HepG2 (cell line): Measurements from ENCODE around the gene OR2V2. TPM values are rescaled to one million over a fixed set of nuclear protein-coding genes. Genes with fewer than 3 reads are reported as not detected.

Experiments
- AKAP8 ChIP-seq: sonication (generic); formaldehyde crosslinking; IDR thresholded peaks from 2 replicates; pipeline ENCODE4 v1.5.1; 2020; ENCODE audit warnings: mild to moderate bottlenecking, missing genetic modification reagents
- BHLHE40 ChIP-seq: IDR thresholded peaks from 2 replicates; pipeline ENCODE4 v1.6.1; 2011; ENCODE audit warnings: low read length, improper control_type of control experiment
- ELF3 ChIP-seq: IDR thresholded peaks from 2 replicates; pipeline ENCODE4 v1.6.1; 2016; ENCODE audit warnings: missing genetic modification reagents, missing compliant biosample characterization
- FOXK2 ChIP-seq: fragments of 450-650 bp; IDR thresholded peaks from 2 replicates; pipeline ENCODE4 v1.6.1; 2016
- HMGXB3 ChIP-seq: sonication (generic); formaldehyde crosslinking; IDR thresholded peaks from 2 replicates; pipeline ENCODE4 v1.4.0; 2020; ENCODE audit warnings: missing genetic modification reagents, borderline replicate concordance
- HNRNPH1 ChIP-seq: fragments of 200-400 bp; formaldehyde crosslinking; optimal IDR thresholded peaks from 2 replicates; pipeline ENCODE3; 2017; ENCODE audit warnings: mild to moderate bottlenecking, low read depth, low read length
- NFATC3 ChIP-seq: sonication (generic); formaldehyde crosslinking; IDR thresholded peaks from 2 replicates; pipeline ENCODE4 v1.5.1; 2020; ENCODE audit warnings: mild to moderate bottlenecking, missing genetic modification reagents
- NR2F6 ChIP-seq, 2 experiments: IDR thresholded peaks; 2 replicates each; pipeline ENCODE4 v1.6.1; 2016; ENCODE audit warnings: antibody characterized with exemption in 1 of 2, mild to moderate bottlenecking in 1 of 2
- POLR2G ChIP-seq: fragments of 200-400 bp; formaldehyde crosslinking; IDR thresholded peaks from 2 replicates; pipeline ENCODE4 v1.6.1; 2018; ENCODE audit warnings: mild to moderate bottlenecking, low read depth, low read length, moderate library complexity
- RBFOX2 ChIP-seq: fragments of 200-400 bp; formaldehyde crosslinking; IDR thresholded peaks from 2 replicates; pipeline ENCODE4 v1.6.1; 2017; ENCODE audit warnings: low read depth, mild to moderate bottlenecking, low read length
- RNF219 ChIP-seq: sonication (generic); formaldehyde crosslinking; IDR thresholded peaks from 2 replicates; pipeline ENCODE4 v1.5.0; 2020; ENCODE audit warnings: mild to moderate bottlenecking, missing genetic modification reagents
- ZFP36 ChIP-seq: fragments of 150-350 bp; IDR thresholded peaks from 2 replicates; pipeline ENCODE4 v1.6.1; 2018; ENCODE audit warnings: borderline replicate concordance, low read length, low read depth; ENCODE audit not compliant: partially characterized antibody
- ZIK1 ChIP-seq: sonication (generic); formaldehyde crosslinking; IDR thresholded peaks from 2 replicates; pipeline ENCODE4 v1.5.0; 2020; ENCODE audit warnings: mild to moderate bottlenecking, low read depth, missing genetic modification reagents, borderline replicate concordance
- ZNF205 ChIP-seq: IDR thresholded peaks from 2 replicates; pipeline ENCODE4 v1.6.1; 2018; ENCODE audit warnings: missing biosample characterization, missing genetic modification reagents
- ZNF224 ChIP-seq: sonication (generic); formaldehyde crosslinking; IDR thresholded peaks from 2 replicates; pipeline ENCODE4 v1.5.0; 2020; ENCODE audit warnings: mild to moderate bottlenecking, missing genetic modification reagents
- ZNF335 ChIP-seq: sonication (generic); formaldehyde crosslinking; IDR thresholded peaks from 2 replicates; pipeline ENCODE4 v1.4.0; 2020; ENCODE audit warnings: missing genetic modification reagents
- ZNF44 ChIP-seq: sonication (generic); formaldehyde crosslinking; IDR thresholded peaks from 2 replicates; pipeline ENCODE4 v1.5.1; 2020; ENCODE audit warnings: mild to moderate bottlenecking, missing genetic modification reagents
- ZNF776 ChIP-seq: sonication (generic); formaldehyde crosslinking; IDR thresholded peaks from 2 replicates; pipeline ENCODE4 v1.4.0; 2020; ENCODE audit warnings: mild to moderate bottlenecking, missing genetic modification reagents
- ZZZ3 ChIP-seq: sonication (generic); formaldehyde crosslinking; IDR thresholded peaks from 2 replicates; pipeline ENCODE4 v1.4.0; 2020; ENCODE audit warnings: missing genetic modification reagents, mild to moderate bottlenecking, borderline replicate concordance
- polyA plus RNA-seq, 8 experiments: library from polyadenylated mRNA; depleted of rRNA in 3 of 8; stranded (reverse) in 7 of 8; unstranded in 1 of 8; fragments of >200 nt; fragmentation: Illumina TruSeq in 4 of 8; extraction: Trizol in 4 of 8; gene quantifications; 2 replicates each; pipeline versions ENCODE4 v1.2.1 to v1.2.3, GENCODE V29; 2011 to 2016; ENCODE audit warnings: low read depth in 4 of 8, missing spikeins in 1 of 8, mixed read lengths in 1 of 8; ENCODE audit not compliant: insufficient read depth in 1 of 8
- total RNA-seq, 5 experiments: library from RNA; depleted of rRNA; stranded (reverse); fragments of >200 nt; fragmentation: Illumina TruSeq; extraction: Trizol; gene quantifications; 2 replicates each; pipeline ENCODE4 v1.2.3, GENCODE V29; 2016; ENCODE audit warnings: low read depth in 1 of 5
- TF ChIP-seq, protein P1 (sequence below): sonication (generic); formaldehyde crosslinking; IDR thresholded peaks from 2 replicates; pipeline ENCODE4 v1.9.0; 2021; ENCODE audit warnings: missing genetic modification reagents, mild to moderate bottlenecking, borderline replicate concordance
- TF ChIP-seq, protein P2 (sequence below): IDR thresholded peaks from 2 replicates; pipeline ENCODE4 v1.6.1; 2016; ENCODE audit warnings: control low read depth

Gene OR2V2
- total and polyA plus RNA-seq, 2 of the 13 experiments (the other 11 are each of a cell fraction or from before 2014, with no cell fraction given) = not detected

- TF ChIP-seq, protein P1, sequence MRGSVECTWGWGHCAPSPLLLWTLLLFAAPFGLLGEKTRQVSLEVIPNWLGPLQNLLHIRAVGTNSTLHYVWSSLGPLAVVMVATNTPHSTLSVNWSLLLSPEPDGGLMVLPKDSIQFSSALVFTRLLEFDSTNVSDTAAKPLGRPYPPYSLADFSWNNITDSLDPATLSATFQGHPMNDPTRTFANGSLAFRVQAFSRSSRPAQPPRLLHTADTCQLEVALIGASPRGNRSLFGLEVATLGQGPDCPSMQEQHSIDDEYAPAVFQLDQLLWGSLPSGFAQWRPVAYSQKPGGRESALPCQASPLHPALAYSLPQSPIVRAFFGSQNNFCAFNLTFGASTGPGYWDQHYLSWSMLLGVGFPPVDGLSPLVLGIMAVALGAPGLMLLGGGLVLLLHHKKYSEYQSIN (CRISPR knock-in tag) = 0 out of 2 replicates have a peak, but pooled peaks have one; percentile 28
- peak; percentile 44 for TF ChIP-seq ZFP36
- TF ChIP-seq ELF3 (CRISPR knock-in tag) = peak; percentile 93; the same call in 1 of the 2 replicates
- no peak for TF ChIP-seq ZIK1
- TF ChIP-seq HMGXB3 (CRISPR knock-in tag) = no peak
- TF ChIP-seq FOXK2 = no peak
- TF ChIP-seq BHLHE40 = no peak
- peak; percentile 69; the same call in 1 of the 2 replicates for TF ChIP-seq ZNF205 (CRISPR knock-in tag)
- TF ChIP-seq, protein P2, sequence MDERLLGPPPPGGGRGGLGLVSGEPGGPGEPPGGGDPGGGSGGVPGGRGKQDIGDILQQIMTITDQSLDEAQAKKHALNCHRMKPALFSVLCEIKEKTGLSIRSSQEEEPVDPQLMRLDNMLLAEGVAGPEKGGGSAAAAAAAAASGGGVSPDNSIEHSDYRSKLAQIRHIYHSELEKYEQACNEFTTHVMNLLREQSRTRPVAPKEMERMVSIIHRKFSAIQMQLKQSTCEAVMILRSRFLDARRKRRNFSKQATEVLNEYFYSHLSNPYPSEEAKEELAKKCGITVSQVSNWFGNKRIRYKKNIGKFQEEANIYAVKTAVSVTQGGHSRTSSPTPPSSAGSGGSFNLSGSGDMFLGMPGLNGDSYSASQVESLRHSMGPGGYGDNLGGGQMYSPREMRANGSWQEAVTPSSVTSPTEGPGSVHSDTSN (CRISPR knock-in tag) = no peak
- no peak for TF ChIP-seq HNRNPH1
- peak; percentile 92; the same call in 1 of the 2 replicates for TF ChIP-seq ZNF776 (CRISPR knock-in tag)
- TF ChIP-seq RNF219 (CRISPR knock-in tag) = no peak
- TF ChIP-seq POLR2G = peak; percentile 86
- no peak for TF ChIP-seq ZNF44 (CRISPR knock-in tag)
- no peak for TF ChIP-seq ZNF335
- peak; percentile 93 for TF ChIP-seq AKAP8 (CRISPR knock-in tag)
- TF ChIP-seq RBFOX2 = peak; percentile 92
- peak; percentile 51; the same call in 1 of the 2 replicates for TF ChIP-seq NR2F6 (IDR thresholded peaks at IDR 0.05)
- TF ChIP-seq NR2F6 (CRISPR knock-in tag; IDR thresholded peaks at IDR 0.05) = peak; percentile 16; the same call in 1 of the 2 replicates
- no peak for TF ChIP-seq ZZZ3 (CRISPR knock-in tag)
- TF ChIP-seq NFATC3 = no peak
- 0 out of 2 replicates have a peak, but pooled peaks have one; percentile 34 for TF ChIP-seq ZNF224 (CRISPR knock-in tag)
Observed at GRCh38 chr5:181191526-181192336, 44.3 kb downstream of the OR2V2 start (continued).
